Tongue (tissue), 2 donors: Measurements from ENCODE around the gene ZNF639. TPM values are rescaled to one million over a fixed set of nuclear protein-coding genes. Genes with fewer than 3 reads are reported as not detected.
"Not testable (repeated sequence)": the region's sequence is repeated elsewhere in the genome, so short reads cannot be mapped to it uniquely, and the experiment has no call there.

ENCODE experiments used
- DNase-seq: peaks from one replicate; pipeline ENCODE4 v3.0.0-alpha.2; 2015
- total RNA-seq: library from RNA; depleted of rRNA; stranded (reverse); fragments of >200 nt; gene quantifications from one replicate; pipeline ENCODE4 v1.2.3, GENCODE V29; 2014

The ZNF639 gene
- 53.5 TPM for total RNA-seq

DNA sequence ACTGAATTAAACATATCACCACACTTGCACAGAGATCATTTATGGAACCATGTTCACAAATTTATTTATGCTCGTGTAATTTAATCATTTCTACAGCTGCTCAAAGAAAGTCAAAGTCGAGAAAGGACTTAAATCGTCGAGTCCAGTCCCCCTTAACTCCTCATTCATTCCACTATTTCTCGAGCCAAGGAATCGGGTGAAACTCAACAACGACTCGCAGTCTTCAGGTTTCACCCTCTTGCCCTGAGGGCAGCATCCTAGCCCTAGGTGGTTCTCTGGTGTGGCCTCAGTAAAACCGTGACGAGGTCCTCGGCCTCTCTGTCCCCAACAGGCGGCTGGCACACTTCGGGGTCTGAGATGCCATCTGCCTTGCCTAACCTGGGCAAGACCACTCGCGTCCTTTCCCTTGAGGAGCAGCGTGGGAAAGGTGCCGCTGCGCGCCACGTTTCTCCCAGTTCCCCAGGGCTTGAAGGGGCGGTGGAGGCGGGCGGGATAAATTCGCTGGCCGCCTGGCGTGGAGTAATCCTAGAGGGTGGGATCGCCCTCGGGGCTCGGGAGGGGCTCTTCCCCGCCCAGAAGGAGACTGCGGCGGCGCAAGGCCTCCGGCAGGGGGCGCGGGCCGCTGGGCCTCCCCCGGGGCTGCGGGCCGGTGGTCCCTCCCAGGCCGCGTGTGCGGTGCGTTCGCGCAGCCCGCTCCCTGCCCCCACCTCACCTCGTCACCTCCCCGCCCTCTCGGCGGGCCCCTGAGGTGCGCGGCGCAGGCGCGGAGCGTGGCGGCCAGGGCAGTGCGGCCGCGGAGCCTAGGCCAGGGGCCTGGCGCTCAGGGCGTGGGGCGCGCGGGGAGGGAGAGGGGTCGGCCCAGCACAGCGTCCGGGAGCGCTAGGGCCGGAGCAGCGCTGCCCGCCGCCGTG lies at the start of gene ZNF639:
Gene ZNF639, plus strand, starts transcription at position 746 of the 911 bp plus-strand sequence. CDS start 5,263 bp downstream, outside the sequence.
- peak; percentile 94 for DNase-seq

GRCh38 chr3:179274434-179274833 lies 48.4 kb upstream of the ZNF639 start:
- DNase-seq = not testable (repeated sequence)

DNA sequence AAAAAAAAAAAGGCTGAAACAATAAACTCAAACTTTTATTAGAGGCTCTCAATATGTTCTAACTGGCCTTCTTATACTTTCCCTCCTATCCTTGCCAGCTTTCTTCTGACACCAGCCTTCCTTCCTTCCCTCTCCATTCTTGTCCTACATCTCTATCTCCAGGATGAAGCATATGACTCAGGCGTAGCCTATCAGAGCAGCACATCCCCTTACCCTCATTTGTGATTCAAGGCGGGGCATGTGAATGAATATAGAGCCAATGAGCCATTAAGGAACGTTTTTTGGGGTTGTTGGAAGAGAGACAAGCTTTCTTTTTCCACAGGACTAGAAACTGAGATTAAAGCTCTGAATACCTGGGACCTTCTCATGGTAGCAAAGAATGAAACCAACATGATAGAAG lies 46.8 kb upstream of the ZNF639 start:
- DNase-seq = no peak

DNA sequence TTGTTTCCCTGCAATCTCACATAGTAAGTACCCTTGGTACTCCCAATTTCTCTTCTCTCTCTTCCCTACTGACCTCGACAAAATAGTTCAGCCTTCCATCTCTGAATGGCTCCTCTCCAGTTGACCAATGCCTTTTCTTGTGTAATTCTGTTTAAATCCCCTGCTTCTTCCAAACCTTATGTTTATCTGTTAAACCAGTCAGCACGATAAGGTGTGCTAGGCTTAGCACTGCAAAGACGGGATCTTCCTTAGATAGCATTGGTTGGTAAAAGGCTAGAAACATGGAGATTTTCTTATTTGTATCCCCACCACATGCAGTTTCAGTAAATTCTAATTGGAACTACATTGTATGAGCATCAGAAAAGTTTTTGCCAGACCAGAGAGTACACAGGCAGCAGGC lies 46.1 kb upstream of the ZNF639 start:
- no peak for DNase-seq

DNA sequence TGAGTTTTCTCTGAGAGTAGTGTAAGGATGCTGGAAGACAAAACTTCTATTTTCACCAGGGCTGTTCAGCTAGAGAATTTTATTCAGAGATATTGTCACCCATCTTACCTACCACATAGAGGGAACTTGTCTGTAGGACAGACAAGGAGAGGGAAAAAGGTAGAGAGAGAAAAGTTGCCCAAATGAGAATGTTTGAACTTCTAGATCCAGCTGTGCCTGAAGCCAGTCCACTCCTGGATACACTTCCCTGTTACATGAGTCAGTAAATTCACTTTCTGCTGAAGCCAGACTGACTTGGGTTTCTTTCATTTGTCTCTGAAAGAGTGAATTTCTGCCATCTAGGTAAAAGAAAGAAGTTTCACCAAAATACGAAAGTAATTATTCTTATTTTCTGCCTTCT lies 44.7 kb upstream of the ZNF639 start:
- DNase-seq = no peak

- no peak for DNase-seq
These were observed 43.7 kb upstream of the ZNF639 start for GRCh38 chr3:179278932-179279693.

DNA sequence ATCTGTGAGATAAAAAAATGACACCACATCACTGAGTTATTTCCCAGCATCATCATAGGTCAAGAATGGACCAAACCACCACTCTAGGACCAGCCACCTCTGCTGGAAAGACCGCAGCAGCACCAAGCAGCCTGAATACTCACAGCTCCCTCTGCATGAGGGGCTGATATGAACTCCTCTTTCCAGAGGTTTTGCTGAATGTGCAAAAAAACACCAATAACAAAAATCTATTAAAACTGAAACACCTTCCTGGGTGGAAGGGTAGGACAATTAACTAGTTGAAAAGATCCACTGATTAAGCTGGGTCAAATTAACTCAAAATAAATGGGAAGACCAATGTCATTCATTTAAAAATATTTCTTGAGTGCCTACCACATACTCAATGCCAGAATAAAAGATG lies 43.0 kb upstream of the ZNF639 start:
- no peak for DNase-seq

- no peak for DNase-seq
These were observed 41.0 kb upstream of the ZNF639 start for GRCh38 chr3:179281825-179282224.

- DNase-seq = no peak
These were observed 36.5 kb upstream of the ZNF639 start for GRCh38 chr3:179286331-179286730.

DNA sequence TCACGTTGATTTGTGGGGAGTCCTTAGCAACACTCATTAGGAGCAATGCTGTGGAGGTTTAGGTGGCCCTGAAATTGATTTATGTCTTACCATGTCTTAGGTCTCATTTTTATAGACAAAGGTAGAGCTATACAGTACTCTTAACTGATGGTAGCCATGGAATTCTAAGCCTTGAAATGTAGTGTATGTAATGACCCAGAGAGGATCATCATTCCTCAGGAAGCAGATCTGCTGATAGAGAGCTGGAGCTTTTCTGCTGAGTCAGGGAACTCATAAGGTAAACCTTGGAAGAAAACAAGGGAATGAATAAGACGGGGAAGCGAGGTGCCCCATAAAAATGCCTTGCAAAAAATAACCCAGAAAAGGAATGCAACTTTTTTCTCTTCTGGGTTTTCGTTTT lies 34.0 kb upstream of the ZNF639 start:
- no peak for DNase-seq

- no peak for DNase-seq
These were observed 33.5 kb upstream of the ZNF639 start for GRCh38 chr3:179289295-179289694.

GRCh38 chr3:179292450-179292849 lies 30.4 kb upstream of the ZNF639 start:
- no peak for DNase-seq

GRCh38 chr3:179297971-179298725 lies 24.7 kb upstream of the ZNF639 start:
- peak; percentile 20 for DNase-seq

DNA sequence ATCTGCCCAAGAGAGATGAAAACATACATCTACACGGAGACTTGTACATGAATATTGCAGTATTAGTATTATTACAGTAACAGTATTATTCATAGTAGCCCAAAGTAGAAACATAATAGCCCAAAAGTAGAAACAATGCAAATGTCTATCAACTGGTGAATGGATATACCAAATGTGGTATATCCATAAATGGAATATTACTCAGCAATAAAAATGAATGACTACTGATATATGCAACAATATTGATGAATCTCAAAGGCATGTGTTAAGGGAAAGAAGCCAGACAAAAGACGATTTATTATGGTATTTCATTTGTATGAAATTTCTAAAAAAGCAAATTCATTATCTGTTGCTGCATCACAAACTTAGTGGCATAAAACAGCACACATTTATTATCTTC lies 23.5 kb upstream of the ZNF639 start:
- no peak for DNase-seq

- no peak for DNase-seq
These were observed 22.7 kb upstream of the ZNF639 start for GRCh38 chr3:179299999-179300613.

GRCh38 chr3:179301645-179302044 lies 21.2 kb upstream of the ZNF639 start:
- no peak for DNase-seq

DNA sequence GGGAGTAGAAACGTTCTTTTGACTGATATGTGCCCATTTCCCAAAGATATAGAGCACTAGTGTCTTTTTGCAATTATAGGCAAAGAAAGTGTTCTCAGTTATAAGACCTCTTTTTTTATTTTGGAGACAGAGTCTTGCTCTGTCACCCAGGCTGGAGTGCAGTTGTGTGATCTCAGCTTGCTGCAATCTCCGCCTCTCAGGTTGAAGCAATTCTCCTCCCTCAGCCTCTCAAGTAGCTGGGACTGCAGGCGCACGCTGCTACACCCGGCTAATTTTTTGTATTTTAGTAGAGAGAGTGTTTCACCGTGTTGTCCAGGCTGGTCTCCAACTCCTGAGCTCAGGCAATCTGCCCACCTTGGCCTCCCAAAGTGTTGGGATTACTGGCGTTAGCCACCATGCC lies 20.7 kb upstream of the ZNF639 start:
- DNase-seq = no peak

DNA sequence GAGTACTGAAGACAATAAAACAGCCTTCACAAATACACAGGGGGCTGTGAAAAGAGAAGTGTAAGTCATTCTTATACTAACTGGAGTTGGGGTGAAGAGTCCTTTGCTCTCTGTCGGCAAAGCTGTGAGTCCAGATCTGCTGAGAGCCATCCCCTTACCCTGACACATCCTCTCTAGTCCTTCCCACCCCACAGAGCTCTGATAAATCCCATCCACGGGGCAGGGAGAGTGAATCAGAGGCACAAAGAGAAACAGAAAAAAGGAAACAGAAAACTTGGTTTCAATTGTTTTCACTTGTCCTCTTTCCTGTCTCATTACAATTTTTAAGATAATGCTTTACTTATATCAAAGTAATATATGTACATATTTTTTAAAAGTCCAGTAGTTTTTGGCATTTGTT lies 18.2 kb upstream of the ZNF639 start:
- no peak for DNase-seq

GRCh38 chr3:179307362-179307761 lies 15.5 kb upstream of the ZNF639 start:
- not testable (repeated sequence) for DNase-seq

GRCh38 chr3:179308001-179308400 lies 14.8 kb upstream of the ZNF639 start:
- no peak for DNase-seq

DNA sequence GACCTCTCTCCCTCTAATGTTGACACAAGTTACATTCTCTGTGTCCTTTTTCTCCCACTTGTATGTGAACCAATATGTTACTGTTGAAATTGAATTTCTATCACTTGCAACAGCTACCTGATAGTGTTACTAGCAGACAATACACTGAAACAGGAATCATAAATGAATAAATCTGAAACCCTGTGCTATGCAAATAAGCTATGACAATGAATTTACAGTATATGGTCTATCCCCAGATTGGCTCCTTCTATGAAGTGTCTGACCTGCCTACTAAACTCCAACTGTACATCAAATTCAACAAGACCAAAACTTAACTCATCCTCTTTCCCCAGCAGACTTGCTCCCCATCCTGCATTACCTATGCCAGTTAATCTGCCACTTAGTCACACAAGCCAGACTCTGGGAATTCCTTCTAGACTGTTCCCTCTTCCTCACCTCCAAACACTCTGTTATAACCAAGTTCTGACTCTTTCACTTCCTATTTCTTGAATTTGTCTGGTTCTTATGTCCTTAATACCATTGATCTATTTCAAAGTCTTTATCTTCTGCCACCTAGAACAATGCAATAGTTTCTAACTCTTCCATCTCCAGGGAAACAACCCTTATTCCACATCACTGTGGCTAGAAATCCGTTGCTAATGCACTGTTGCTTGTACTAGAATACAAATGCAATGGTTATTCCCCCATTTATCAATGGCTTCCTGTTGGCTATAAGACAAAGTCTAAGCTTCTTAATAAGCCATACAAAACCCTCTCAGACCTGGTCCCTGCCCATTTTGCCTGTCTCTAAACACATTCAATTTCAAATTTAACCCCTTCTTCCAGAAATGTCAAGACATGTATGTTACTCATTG lies 13.4 kb upstream of the ZNF639 start:
- DNase-seq = no peak
